HepG2 (cell line): ENCODE data around the gene NAIF1. TPM values are rescaled to one million over a fixed set of nuclear protein-coding genes. Genes with fewer than 3 reads are reported as not detected.

Experiments used
- ATAC-seq: fragments of 200-7000 bp; cut with Tn5 transposase; 3 replicates; pipeline ENCODE4 v1.9.1; 2020; ENCODE audit warnings: mild to moderate bottlenecking, moderate library complexity
- BruUV-seq: library from RNA; stranded (reverse); fragments of 400-500 nt; replicated peaks from 2 replicates; lab custom pipeline; 2021; lab: Mats Ljungman, UMichigan
- CTCF ChIA-PET: fragments of 300-600 bp; formaldehyde crosslinking; extraction: SDS; loops from one replicate; lab custom pipeline; 2021; ENCODE audit warnings: low total read pairs, inconsistent platforms, low intra/inter-chr PET ratio; lab: Yijun Ruan, JAX
- POLR2A ChIA-PET: fragments of 350-600 bp; sonication (Branson Sonifier 250); formaldehyde crosslinking; loops from one replicate; lab custom pipeline; 2020; ENCODE audit warnings: antibody characterized with exemption, inconsistent platforms; lab: Yijun Ruan, JAX
- DNase-seq: peaks from one replicate; pipeline ENCODE4 v3.0.0-alpha.2; 2015; ENCODE audit warnings: low spot score
- FAIRE-seq: peaks from 3 replicates; lab custom pipeline; 2011; peaks lifted over from hg19 to GRCh38; lab: Jason Lieb, UNC
- H2AFZ ChIP-seq: one replicate; pipeline ENCODE4 v1.6.1; 2011; ENCODE audit warnings: low read length, inconsistent platforms
- H3K27ac ChIP-seq: fragments of 300-600 bp; 3 replicates; pipeline ENCODE4 v1.8.0; 2011; ENCODE audit warnings: mixed run types, mild to moderate bottlenecking, mixed read lengths, low read length, inconsistent platforms; ENCODE audit not compliant: insufficient read depth; ENCODE audit errors: extremely low read length
- H3K27me3 ChIP-seq, 2 experiments: fragments of 200-600 bp in 1 of 2; 2 replicates in 1 of 2; 3 replicates in 1 of 2; pipeline versions ENCODE4 v1.6.0 to v1.8.0; 2011; ENCODE audit warnings: low read length in 2 of 2, mild to moderate bottlenecking in 2 of 2, moderate library complexity in 2 of 2, inconsistent platforms in 1 of 2; ENCODE audit not compliant: insufficient read depth in 2 of 2, control insufficient read depth in 1 of 2
- H3K36me3 ChIP-seq, 2 experiments: fragments of 200-600 bp in 1 of 2; replicated peaks in 1 of 2; 2 replicates in 1 of 2; 3 replicates in 1 of 2; pipeline versions ENCODE4 v1.5.1 to v1.8.0; 2011; ENCODE audit warnings: low read length in 2 of 2, inconsistent platforms in 1 of 2; ENCODE audit not compliant: insufficient read depth in 2 of 2, control insufficient read depth in 1 of 2
- H3K4me1 ChIP-seq: 2 replicates; pipeline ENCODE4 v1.5.1; 2012; ENCODE audit warnings: low read length, inconsistent platforms; ENCODE audit not compliant: insufficient read depth
- H3K4me2 ChIP-seq: 2 replicates; pipeline ENCODE4 v1.6.0; 2011; ENCODE audit warnings: low read depth, low read length, inconsistent platforms
- H3K4me3 ChIP-seq, 3 experiments: fragments of 200-600 bp in 1 of 3; sonication (generic), shearing (Covaris generic) in 1 of 3; replicated peaks in 1 of 3; 2 replicates each; pipeline ENCODE4 v1.5.1; 2011 to 2016; ENCODE audit warnings: low read length in 3 of 3, inconsistent platforms in 2 of 3, low read depth in 2 of 3, mild to moderate bottlenecking in 2 of 3, control low read depth in 1 of 3, mixed read lengths in 1 of 3; ENCODE audit not compliant: insufficient read depth in 1 of 3
- H3K79me2 ChIP-seq: one replicate; pipeline ENCODE4 v1.6.1; 2011; ENCODE audit warnings: low read length, inconsistent platforms; ENCODE audit not compliant: insufficient read depth
- H3K9ac ChIP-seq: 2 replicates; pipeline ENCODE4 v1.6.0; 2011; ENCODE audit warnings: mild to moderate bottlenecking, low read depth, low read length, inconsistent platforms; ENCODE audit not compliant: insufficient read depth
- H3K9me3 ChIP-seq: 2 replicates; pipeline ENCODE4 v1.5.1; 2012; ENCODE audit warnings: mild to moderate bottlenecking, low read length
- H4K20me1 ChIP-seq: 2 replicates; pipeline ENCODE4 v1.6.0; 2011; ENCODE audit warnings: inconsistent platforms, mild to moderate bottlenecking, low read length, moderate library complexity; ENCODE audit not compliant: insufficient read depth
- ELF4 ChIP-seq: sonication (generic); formaldehyde crosslinking; IDR thresholded peaks from 2 replicates; pipeline ENCODE4 v1.5.0; 2020; ENCODE audit warnings: missing genetic modification reagents, mild to moderate bottlenecking, moderate library complexity, borderline replicate concordance
- GABPA ChIP-seq, 2 experiments: IDR thresholded peaks; 2 replicates each; pipeline ENCODE4 v1.6.1; 2011 to 2016; ENCODE audit warnings: low read depth in 2 of 2, low read length in 1 of 2, missing biosample characterization in 1 of 2, missing genetic modification characterization in 1 of 2
- HBP1 ChIP-seq: IDR thresholded peaks from 2 replicates; pipeline ENCODE4 v1.6.1; 2016; ENCODE audit warnings: low read depth, control low read depth
- TARDBP ChIP-seq: sonication (generic); formaldehyde crosslinking; IDR thresholded peaks from 2 replicates; pipeline ENCODE4 v1.8.0; 2022; ENCODE audit warnings: mild to moderate bottlenecking, missing genetic modification reagents
- WGBS: methylation state at CpG from one replicate; pipeline ENCODE4 v1.1.6; 2017; ENCODE audit warnings: low lambda C conversion rate; 5-methylcytosine and 5-hydroxymethylcytosine counted together
- in situ Hi-C: cut with HindIII; loops from 2 replicates; pipeline ENCODE4 v1.10.0; 2017; ENCODE audit warnings: low pct_unique_long_range_greater_than_20kb; ENCODE audit not compliant: extremely low pct_ligation_motif_present
- intact Hi-C: fragments of 100-400 bp; cut with micrococcal nuclease; formaldehyde crosslinking; loops from one replicate; pipeline ENCODE4 v1.10.0; 2022; ENCODE audit not compliant: unreplicated experiment
- polyA plus RNA-seq, 8 experiments: library from polyadenylated mRNA; depleted of rRNA in 3 of 8; stranded (reverse) in 7 of 8; unstranded in 1 of 8; fragments of >200 nt; fragmentation: Illumina TruSeq in 4 of 8; extraction: Trizol in 4 of 8; gene quantifications; 2 replicates each; pipeline versions ENCODE4 v1.2.1 to v1.2.3, GENCODE V29; 2011 to 2016; ENCODE audit warnings: low read depth in 4 of 8, missing spikeins in 1 of 8, mixed read lengths in 1 of 8; ENCODE audit not compliant: insufficient read depth in 1 of 8
- total RNA-seq, 5 experiments: library from RNA; depleted of rRNA; stranded (reverse); fragments of >200 nt; fragmentation: Illumina TruSeq; extraction: Trizol; gene quantifications; 2 replicates each; pipeline ENCODE4 v1.2.3, GENCODE V29; 2016; ENCODE audit warnings: low read depth in 1 of 5
- TF ChIP-seq, protein P1 (sequence below): sonication (generic); formaldehyde crosslinking; IDR thresholded peaks from 2 replicates; pipeline ENCODE4 v1.4.0; 2020; ENCODE audit warnings: missing genetic modification reagents

The NAIF1 gene
- total and polyA plus RNA-seq, 2 of the 13 experiments (the other 11 are each of a cell fraction or from before 2014, with no cell fraction given), result 6.0 to 6.9 TPM

DNA sequence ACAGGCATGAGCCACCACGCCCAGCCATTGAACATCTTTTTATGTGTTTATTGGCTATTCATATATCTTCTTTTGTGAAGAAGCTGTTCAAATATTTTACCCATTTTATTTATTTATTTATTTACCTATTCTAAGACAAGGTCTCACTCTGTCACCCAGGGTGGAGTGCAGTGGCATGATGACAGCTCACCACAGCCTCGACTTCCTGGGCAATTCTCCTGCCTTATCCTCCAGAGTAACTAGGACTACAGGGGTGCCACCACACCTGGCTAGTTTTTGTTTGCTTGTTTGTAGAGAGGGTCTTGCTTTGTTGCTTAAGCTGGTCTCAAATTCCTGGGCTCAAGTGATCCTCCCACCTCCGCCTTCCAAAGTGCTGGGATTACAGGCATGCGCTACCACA lies 33.5 kb downstream of the NAIF1 start (continued):
- TF ChIP-seq, protein P1, sequence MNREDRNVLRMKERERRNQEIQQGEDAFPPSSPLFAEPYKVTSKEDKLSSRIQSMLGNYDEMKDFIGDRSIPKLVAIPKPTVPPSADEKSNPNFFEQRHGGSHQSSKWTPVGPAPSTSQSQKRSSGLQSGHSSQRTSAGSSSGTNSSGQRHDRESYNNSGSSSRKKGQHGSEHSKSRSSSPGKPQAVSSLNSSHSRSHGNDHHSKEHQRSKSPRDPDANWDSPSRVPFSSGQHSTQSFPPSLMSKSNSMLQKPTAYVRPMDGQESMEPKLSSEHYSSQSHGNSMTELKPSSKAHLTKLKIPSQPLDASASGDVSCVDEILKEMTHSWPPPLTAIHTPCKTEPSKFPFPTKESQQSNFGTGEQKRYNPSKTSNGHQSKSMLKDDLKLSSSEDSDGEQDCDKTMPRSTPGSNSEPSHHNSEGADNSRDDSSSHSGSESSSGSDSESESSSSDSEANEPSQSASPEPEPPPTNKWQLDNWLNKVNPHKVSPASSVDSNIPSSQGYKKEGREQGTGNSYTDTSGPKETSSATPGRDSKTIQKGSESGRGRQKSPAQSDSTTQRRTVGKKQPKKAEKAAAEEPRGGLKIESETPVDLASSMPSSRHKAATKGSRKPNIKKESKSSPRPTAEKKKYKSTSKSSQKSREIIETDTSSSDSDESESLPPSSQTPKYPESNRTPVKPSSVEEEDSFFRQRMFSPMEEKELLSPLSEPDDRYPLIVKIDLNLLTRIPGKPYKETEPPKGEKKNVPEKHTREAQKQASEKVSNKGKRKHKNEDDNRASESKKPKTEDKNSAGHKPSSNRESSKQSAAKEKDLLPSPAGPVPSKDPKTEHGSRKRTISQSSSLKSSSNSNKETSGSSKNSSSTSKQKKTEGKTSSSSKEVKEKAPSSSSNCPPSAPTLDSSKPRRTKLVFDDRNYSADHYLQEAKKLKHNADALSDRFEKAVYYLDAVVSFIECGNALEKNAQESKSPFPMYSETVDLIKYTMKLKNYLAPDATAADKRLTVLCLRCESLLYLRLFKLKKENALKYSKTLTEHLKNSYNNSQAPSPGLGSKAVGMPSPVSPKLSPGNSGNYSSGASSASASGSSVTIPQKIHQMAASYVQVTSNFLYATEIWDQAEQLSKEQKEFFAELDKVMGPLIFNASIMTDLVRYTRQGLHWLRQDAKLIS (CRISPR knock-in tag), result no peak

DNA sequence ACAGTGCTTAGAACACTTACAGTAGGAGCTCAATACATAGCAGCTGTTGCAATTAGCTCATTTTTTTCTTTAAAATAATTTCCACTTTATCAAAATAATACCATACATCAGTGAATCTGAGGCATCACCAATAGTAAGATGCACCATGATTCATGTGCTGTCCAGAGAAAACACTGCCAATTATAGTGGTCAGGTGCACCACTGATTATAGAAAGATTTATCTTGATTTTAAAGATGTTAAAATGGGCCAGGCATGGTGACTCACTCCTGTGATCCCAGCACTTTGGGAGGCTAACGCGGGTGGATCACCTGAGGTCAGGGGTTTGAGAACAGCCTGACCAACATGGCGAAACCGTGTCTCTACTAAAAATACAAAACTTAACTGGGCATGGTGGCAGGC lies 39.4 kb downstream of the NAIF1 start:
- in situ Hi-C loops, result no loop called here
- BruUV-seq, result no TSS peak
- 46% methylated on average over 3 of the region's 4 CpGs for WGBS
- ChIA-PET POLR2A (no interaction called here), CTCF (no interaction called here)
- peaks cover 2 to 7% of the 10 kb centered on the region in 2 experiments; a peak in 4 of 5 replicates for H3K27me3 ChIP-seq
- TF ChIP-seq GABPA (IDR thresholded peaks at IDR 0.05; ENCODE audit: low read depth, low read length) (no peak), GABPA (CRISPR knock-in tag; IDR thresholded peaks at IDR 0.05; ENCODE audit: low read depth) (no peak), HBP1 (no peak), TARDBP (CRISPR knock-in tag) (no peak), ELF4 (CRISPR knock-in tag) (no peak)
- H3K9ac ChIP-seq, result no peak overlapping the region
- H3K4me1 ChIP-seq, result peaks cover 38% of the 10 kb centered on the region
- no peak overlapping the region for H3K27ac ChIP-seq
- H3K79me2 ChIP-seq, result no peaks in the 10 kb centered on the region
- H3K4me2 ChIP-seq, result no peak overlapping the region
- DNase-seq (no peak), FAIRE-seq (no peak), ATAC-seq (no peak)
- no peak overlapping the region for H2AFZ ChIP-seq
- no peaks in the 10 kb centered on the region for H3K36me3 ChIP-seq
- no peak overlapping the region for H3K4me3 ChIP-seq
- no peaks in the 10 kb centered on the region for H3K9me3 ChIP-seq
- intact Hi-C loops, result no loop called here
- no peaks in the 10 kb centered on the region for H4K20me1 ChIP-seq
